ENCODE data around the gene PGLYRP3.

- TF ChIP-seq, protein P1, sequence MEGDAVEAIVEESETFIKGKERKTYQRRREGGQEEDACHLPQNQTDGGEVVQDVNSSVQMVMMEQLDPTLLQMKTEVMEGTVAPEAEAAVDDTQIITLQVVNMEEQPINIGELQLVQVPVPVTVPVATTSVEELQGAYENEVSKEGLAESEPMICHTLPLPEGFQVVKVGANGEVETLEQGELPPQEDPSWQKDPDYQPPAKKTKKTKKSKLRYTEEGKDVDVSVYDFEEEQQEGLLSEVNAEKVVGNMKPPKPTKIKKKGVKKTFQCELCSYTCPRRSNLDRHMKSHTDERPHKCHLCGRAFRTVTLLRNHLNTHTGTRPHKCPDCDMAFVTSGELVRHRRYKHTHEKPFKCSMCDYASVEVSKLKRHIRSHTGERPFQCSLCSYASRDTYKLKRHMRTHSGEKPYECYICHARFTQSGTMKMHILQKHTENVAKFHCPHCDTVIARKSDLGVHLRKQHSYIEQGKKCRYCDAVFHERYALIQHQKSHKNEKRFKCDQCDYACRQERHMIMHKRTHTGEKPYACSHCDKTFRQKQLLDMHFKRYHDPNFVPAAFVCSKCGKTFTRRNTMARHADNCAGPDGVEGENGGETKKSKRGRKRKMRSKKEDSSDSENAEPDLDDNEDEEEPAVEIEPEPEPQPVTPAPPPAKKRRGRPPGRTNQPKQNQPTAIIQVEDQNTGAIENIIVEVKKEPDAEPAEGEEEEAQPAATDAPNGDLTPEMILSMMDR (IDR thresholded peaks at IDR 0.05) = no peak
- no peak for TF ChIP-seq POLR2A (IDR thresholded peaks at IDR 0.05)
These were observed 10.4 kb downstream of the PGLYRP3 start for GRCh38 chr1:153302308-153302707.
